ENCODE results near the gene KLK13. TPM values are rescaled to one million over a fixed set of nuclear protein-coding genes. Genes with fewer than 3 reads are reported as not detected.

The KLK13 gene
- total and polyA plus RNA-seq, 9 donors, result 0.33 to 1.2 (median 0.69) TPM; not detected in 4

- Histone ChIP-seq H3K9me3 (no peaks in the 10 kb centered on the region), H3K4me1 (ENCODE audit: insufficient read depth) (peaks cover 5% of the 10 kb centered on the region), H3K27me3 (no peaks in the 10 kb centered on the region), H3K36me3 (no peaks in the 10 kb centered on the region), H3K4me3 (no peak overlapping the region), H3K27ac (no peak overlapping the region)
- no peak for DNase-seq
- intact Hi-C loops (cut with DNase I), result no loop called here
- TF ChIP-seq, protein P1, sequence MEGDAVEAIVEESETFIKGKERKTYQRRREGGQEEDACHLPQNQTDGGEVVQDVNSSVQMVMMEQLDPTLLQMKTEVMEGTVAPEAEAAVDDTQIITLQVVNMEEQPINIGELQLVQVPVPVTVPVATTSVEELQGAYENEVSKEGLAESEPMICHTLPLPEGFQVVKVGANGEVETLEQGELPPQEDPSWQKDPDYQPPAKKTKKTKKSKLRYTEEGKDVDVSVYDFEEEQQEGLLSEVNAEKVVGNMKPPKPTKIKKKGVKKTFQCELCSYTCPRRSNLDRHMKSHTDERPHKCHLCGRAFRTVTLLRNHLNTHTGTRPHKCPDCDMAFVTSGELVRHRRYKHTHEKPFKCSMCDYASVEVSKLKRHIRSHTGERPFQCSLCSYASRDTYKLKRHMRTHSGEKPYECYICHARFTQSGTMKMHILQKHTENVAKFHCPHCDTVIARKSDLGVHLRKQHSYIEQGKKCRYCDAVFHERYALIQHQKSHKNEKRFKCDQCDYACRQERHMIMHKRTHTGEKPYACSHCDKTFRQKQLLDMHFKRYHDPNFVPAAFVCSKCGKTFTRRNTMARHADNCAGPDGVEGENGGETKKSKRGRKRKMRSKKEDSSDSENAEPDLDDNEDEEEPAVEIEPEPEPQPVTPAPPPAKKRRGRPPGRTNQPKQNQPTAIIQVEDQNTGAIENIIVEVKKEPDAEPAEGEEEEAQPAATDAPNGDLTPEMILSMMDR (IDR thresholded peaks at IDR 0.05), result no peak
- no peak for TF ChIP-seq EP300 (IDR thresholded peaks at IDR 0.05)
- TF ChIP-seq POLR2A (IDR thresholded peaks at IDR 0.05), result no peak
- 81 to 82% (median 82%) methylated on average over 9 of the region's 9 CpGs for WGBS, 3 donors
Measured at GRCh38 chr19:51043497-51043896, 21.4 kb downstream of the KLK13 start.

DNA sequence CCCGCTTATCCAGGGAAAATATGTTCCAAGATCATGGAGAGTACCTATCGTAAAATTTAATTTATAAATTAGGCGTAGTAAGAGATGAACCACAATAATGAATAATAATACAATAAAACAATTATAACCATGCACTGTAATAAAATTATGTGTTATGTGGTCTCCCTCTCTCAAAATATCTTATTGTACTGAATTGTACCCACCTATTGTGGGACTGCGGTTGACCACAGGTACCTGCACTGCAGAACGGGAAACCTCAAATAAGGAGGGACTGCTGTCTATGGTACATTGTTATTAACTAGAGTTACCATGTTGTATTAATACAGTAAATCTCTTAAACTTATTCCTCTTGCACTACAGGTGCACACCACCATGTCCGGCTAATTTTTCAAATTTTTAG, 24.7 kb downstream of the KLK13 start:
- 91 to 93% (median 93%) methylated on average over 6 of the region's 6 CpGs for WGBS, 3 donors
- no peaks in the 10 kb centered on the region for H3K27me3 ChIP-seq
- H3K36me3 ChIP-seq, result no peaks in the 10 kb centered on the region
- no peak for TF ChIP-seq POLR2A (IDR thresholded peaks at IDR 0.05)
- TF ChIP-seq, protein P1 (IDR thresholded peaks at IDR 0.05), result no peak
- TF ChIP-seq EP300 (IDR thresholded peaks at IDR 0.05), result no peak
- no peak for DNase-seq
- intact Hi-C loops (cut with DNase I), result no loop called here
- H3K27ac ChIP-seq, result no peak overlapping the region
- no peaks in the 10 kb centered on the region for H3K9me3 ChIP-seq
- no peak overlapping the region for H3K4me3 ChIP-seq
- H3K4me1 ChIP-seq (ENCODE audit: insufficient read depth), result peaks cover 3% of the 10 kb centered on the region

- no peaks in the 10 kb centered on the region for H3K9me3 ChIP-seq
- no peak overlapping the region for H3K27ac ChIP-seq
- no peaks in the 10 kb centered on the region for H3K4me1 ChIP-seq (ENCODE audit: insufficient read depth)
- H3K4me3 ChIP-seq, result no peak overlapping the region
- H3K27me3 ChIP-seq, result no peaks in the 10 kb centered on the region
- 39 to 52% (median 44%) methylated on average over 9 of the region's 9 CpGs for WGBS, 3 donors
- intact Hi-C loops (cut with DNase I), result no loop called here
- no peak for DNase-seq
- TF ChIP-seq POLR2A (IDR thresholded peaks at IDR 0.05) (no peak), EP300 (IDR thresholded peaks at IDR 0.05) (no peak)
- TF ChIP-seq, protein P1 (IDR thresholded peaks at IDR 0.05), result no peak
- no peaks in the 10 kb centered on the region for H3K36me3 ChIP-seq
Measured at GRCh38 chr19:51036519-51036918, 28.4 kb downstream of the KLK13 start.

GRCh38 chr19:51034704-51035103, 30.2 kb downstream of the KLK13 start, which contains the start of gene KLK12:
KLK12 (minus strand) TSS chr19:51035002; CDS start chr19:51034621, 381 bp downstream.
- intact Hi-C loops (cut with DNase I), result loop anchor here in 1 of 4 donors (5.0 kb wide), 1 partner anchor 53 kb away; no protein-coding TSS in a partner anchor

DNA sequence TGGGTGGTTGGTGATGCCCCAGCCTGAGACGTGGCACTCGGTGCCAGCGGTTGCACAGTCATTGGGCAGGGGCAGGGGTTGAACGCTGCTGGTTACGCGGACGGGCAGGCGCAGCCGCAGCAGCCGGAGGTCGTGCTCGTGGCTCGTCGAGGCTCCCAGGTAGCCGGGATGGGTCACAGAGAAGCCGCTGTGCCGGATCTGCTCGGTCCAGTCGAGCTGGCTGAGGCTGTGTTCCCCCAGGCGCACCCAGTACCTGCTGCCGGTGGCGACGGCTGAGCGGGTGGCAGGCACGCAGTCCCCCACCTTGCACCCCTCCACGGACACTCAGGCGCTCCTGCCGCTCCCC, 33.0 kb downstream of the KLK13 start:
- intact Hi-C loops (cut with DNase I), result loop anchor here in 1 of 4 donors (5.0 kb wide), 1 partner anchor 55 kb away; no protein-coding TSS in a partner anchor
- Histone ChIP-seq H3K36me3 (no peaks in the 10 kb centered on the region), H3K4me1 (ENCODE audit: insufficient read depth) (peaks cover 4% of the 10 kb centered on the region), H3K27ac (no peak overlapping the region), H3K9me3 (no peaks in the 10 kb centered on the region), H3K4me3 (no peak overlapping the region), H3K27me3 (no peaks in the 10 kb centered on the region)
- DNase-seq, result no peak
- 89 to 91% (median 89%) methylated on average over 28 of the region's 28 CpGs for WGBS, 3 donors
- TF ChIP-seq, protein P1 (IDR thresholded peaks at IDR 0.05), result no peak
- TF ChIP-seq POLR2A (IDR thresholded peaks at IDR 0.05), result no peak
- TF ChIP-seq EP300 (IDR thresholded peaks at IDR 0.05), result no peak

More at GRCh38 chr19:51034704-51035103, 30.2 kb downstream of the KLK13 start, which contains the start of gene KLK12:
- no peaks in the 10 kb centered on the region for H3K27me3 ChIP-seq
- WGBS, 3 donors, result 43 to 51% (median 47%) methylated on average over 11 of the region's 11 CpGs
- no peaks in the 10 kb centered on the region for H3K36me3 ChIP-seq
- no peaks in the 10 kb centered on the region for H3K4me1 ChIP-seq (ENCODE audit: insufficient read depth)
- no peak within 1 kb of the TSS for H3K27ac ChIP-seq
- DNase-seq, result no peak
- H3K9me3 ChIP-seq, result no peaks in the 10 kb centered on the region
- no peak for TF ChIP-seq POLR2A (IDR thresholded peaks at IDR 0.05)
- H3K4me3 ChIP-seq, result no peak within 1 kb of the TSS
